Activated T-cell treated with anti-CD3 and anti-CD28 coated beads for 4 hours (primary cell): ENCODE results near the gene DDN.

Experiments used
- DNase-seq: peaks from one replicate; pipeline ENCODE4 v3.0.0-alpha.2; 2020

Gene DDN

GRCh38 chr12:48999371-49000131 lies at the start of gene DDN:
Gene DDN (minus strand): TSS chr12:48999375. CDS start chr12:48999287, 88 bp downstream.
- peak; percentile 29 for DNase-seq

DNA sequence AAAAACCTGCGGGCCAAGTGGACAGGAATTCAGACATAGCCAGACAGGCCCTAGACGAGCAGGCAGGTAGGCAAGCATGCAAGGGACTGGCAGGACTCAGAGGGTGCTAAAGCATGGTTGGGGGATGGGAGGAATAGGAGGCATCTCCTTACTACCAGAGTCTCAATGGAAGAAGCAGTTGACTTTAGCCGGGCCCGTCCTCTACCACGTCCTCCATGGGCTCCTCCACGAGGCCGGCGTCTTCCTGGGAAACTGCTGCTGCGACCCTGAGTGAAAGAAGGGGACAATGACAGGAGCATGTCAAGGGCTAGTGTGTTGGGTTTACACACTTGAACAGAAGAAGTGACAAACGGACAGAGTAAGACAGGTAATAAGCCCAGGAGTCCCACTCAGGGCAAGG lies 49.8 kb upstream of the DDN start:
- DNase-seq = no peak

GRCh38 chr12:49046129-49046895 lies 47.1 kb upstream of the DDN start:
- DNase-seq = no peak

GRCh38 chr12:49044660-49045059 lies 45.5 kb upstream of the DDN start:
- no peak for DNase-seq

- peak; percentile 73 for DNase-seq
Observed at GRCh38 chr12:49043856-49044258, 44.7 kb upstream of the DDN start.

DNA sequence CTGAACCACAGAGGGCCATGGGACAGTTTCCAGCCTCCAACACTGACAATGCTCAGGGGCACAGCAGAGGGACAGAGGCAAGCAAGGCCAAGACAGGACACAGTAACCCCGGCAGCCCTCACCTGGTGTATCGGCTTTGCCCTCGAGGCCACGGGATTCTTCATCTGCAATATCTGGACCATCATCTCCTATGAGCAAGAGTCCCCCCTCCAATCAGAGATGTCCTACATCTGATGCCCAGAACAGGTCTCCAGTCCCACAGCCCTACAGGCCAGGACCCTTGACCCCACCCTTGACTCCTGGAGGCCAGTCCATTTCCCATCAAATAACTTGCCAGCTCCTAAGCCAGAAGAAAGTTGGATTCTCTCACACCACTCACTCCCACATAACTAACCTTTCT lies 44.1 kb upstream of the DDN start:
- DNase-seq = no peak

- DNase-seq = no peak
Observed at GRCh38 chr12:49041881-49042484, 42.8 kb upstream of the DDN start.

DNA sequence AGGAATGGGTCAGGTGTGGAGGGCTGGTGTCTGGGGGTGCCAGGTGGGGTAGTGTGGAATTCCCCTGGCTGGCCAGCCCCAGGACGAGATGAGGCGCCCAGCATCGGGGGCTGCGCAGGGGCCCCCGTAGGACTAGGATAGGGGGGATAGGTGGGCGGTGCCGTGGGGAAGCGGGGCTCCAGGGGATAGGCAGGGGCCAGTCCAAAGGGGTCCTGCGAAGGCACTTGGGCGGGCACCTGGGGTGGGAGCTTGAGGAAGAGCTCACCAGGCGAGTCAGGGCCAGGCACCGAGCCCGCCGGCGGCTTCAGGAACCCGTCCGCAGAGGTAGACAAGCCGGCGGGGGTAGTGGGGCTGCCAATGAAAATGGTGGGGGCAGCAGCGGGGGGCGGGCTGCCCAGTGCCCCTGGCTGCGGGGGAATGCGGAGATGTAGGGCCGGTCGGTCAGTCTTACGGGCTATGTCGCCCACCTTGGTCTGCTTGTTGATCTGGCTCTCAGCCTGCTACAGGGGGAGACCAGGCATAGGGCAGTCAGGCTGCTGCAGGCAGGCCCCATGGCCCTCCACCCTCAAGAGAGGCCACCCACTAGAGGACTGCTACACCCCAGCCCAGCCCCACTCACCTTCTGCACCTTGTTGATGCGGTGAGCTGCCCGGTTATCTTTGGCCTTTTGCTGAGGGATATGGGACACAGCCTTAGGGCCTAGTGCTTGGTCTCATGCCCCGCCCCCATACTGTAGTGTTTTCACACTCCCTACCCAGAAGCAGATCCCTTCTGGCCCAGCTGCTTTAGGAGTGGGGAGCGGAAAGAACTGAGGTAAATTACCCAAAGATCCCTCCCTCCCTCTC lies 42.1 kb upstream of the DDN start:
- DNase-seq = no peak

GRCh38 chr12:49040364-49040855 lies 41.2 kb upstream of the DDN start:
- no peak for DNase-seq

- DNase-seq = no peak
Observed at GRCh38 chr12:49039421-49040363, 40.5 kb upstream of the DDN start.

- DNase-seq = no peak
Observed at GRCh38 chr12:49038291-49038955, 39.2 kb upstream of the DDN start.

DNA sequence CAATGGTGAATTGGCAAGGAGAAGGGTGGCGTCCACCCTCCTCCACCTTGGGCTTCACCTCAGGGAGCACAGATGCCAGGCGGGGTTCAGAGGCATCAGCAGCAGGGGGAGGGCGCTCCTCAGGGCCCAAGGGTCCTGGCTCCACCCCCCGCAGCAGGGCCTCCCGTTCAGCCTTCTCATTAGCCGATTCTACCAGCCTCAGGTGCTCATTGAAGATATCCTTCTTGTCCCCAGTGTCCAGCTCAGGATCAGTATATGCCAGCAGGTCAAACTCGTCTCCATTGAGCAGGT lies 38.7 kb upstream of the DDN start:
- DNase-seq = no peak

DNA sequence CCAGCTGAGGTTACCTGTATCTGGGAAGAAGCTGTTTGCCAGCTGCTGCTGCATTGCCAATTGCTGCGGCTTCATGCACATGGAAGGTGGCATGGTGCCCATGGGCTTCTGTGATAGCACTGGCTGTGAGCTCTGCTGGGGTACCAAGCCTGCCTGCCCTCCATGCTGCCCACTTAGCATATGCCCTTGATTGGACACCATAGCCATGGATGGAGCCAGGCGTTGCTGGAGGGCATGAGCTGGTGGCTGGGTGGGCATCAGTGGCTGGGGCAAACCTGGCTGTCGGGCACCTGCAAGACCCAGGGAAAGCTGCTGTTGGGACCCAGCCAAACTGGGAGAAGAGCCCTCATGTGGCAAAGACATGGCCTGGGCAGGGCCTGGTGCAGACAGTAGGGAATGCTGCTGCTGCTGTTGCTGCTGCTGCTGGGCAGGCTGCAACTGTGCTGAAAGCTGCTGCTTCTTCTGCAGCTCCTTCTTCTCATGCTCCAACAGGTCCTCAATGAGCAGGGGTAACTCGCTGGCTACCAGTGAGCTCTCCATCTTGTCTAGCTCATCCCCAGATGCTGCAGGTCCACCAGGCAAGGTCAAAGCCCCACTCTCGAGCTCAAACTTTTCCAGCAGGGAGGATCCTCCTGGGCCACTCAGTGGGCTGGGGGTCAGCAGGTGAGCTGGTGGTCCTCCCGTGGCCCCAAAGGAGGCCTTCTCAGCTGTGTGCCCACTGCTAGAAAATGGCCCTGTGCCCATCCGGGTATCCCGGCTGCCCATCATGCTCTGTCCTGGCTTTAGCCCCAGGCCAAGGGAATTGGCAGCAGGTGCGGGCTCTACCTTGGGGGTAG lies 38.2 kb upstream of the DDN start:
- no peak for DNase-seq

DNA sequence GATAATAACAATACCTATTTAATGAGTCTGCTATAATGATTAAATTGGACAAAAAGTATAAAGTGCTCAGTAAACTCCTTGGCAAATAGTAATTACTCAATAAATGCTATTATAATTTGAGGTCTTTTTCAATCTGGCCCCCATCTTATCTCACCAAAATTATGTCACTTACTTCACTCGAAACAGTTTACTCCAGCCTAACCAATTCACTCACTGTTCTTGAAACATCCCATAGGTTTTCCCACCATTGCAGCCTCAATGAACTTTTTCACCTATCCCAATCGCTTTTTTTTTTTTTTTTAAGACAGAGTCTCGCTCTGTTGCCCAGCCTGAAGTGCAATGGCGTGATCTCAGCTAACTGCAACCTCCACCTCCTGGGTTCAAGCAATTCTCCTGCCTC lies 36.9 kb upstream of the DDN start:
- no peak for DNase-seq

DNA sequence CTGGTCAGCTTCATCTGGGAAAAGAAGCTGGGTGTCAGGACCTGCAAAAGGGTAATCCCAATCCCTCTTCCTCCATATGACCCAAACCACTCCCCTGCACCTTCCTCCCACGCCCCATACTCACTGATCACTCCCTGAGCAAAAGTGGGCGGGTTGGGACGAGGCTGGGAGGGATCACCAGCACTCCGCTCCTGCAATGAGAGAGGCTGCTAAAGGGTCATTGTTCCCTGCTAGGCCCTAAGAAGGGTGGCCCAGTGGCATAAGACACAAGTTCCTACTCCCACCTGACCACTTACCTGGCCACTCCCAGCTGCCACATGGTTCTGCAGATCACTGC lies 35.1 kb upstream of the DDN start:
- no peak for DNase-seq

- DNase-seq = no peak
Observed at GRCh38 chr12:49033611-49034285, 34.6 kb upstream of the DDN start.

DNA sequence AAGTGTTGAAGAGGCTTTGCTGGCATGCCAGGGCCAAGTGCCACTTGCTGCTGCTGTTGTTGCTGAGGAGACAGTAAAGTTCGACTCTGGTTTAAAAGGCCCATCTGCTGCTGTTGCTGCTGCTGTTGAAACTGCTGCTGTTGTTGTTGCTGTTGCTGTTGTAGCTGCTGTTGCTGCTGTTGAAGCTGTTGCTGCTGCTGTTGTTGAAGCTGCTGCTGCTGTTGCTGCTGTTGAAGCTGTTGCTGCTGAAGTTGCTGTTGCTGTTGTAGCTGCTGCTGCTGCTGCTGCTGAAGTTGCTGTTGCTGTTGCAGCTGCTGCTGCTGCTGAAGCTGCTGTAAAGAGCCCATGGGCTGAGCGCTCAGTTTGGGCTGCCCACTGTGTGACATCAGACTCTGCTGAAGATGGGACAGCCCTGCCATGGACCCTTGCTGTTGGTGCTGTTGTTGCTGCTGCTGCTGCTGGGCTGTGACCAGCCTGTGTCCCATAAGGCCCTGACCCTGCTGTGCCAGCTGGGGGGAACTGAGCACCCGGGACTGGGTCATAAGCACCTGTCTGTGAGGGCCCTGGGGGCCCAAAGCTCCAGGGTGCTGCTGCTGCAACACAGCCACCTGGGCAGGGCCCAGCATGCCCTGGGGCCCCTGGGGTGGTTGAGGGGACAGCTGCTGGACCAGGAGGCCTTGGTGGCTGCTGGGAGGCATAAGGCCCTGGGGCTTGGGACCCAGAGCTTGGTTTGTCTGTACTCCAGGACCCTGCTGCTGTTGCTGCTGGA lies 33.7 kb upstream of the DDN start:
- no peak for DNase-seq

DNA sequence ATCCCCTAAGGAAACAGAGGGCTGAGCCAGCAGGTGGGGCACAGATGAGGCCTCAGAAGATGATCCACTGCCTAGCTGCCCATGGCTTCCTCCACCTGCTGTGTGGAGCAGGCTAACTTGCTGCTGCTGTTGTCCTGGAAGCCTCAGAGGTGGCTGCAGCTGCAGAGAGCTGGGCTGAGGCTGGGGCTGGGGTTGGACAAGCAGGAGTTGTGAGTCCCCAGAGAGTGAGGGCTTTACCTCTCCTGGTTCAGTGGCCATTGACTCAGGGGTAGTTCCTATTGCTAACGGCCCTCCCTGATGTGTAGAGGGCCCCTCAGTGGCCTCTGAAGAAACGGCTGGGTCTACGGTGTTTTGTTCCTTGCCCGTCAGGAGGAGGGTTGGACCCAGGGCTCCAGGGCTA lies 33.1 kb upstream of the DDN start:
- no peak for DNase-seq

GRCh38 chr12:49031573-49032161 lies 32.5 kb upstream of the DDN start:
- DNase-seq = no peak
